Upper lobe of left lung (tissue), 4 donors: ENCODE results near the gene C6orf163.

Experiments
- EP300 ChIP-seq, 4 donors: sonication (generic); formaldehyde crosslinking; IDR thresholded peaks; one replicate each; pipeline ENCODE4 v1.5.1; 2017; ENCODE audit warnings: antibody characterized with exemption in 4 of 4, control low read depth in 2 of 4
- POLR2A ChIP-seq, 4 donors: fragments of 450-650 bp; IDR thresholded peaks; one replicate each; pipeline ENCODE4 v1.5.1; 2016 to 2017; ENCODE audit warnings: antibody characterized with exemption in 4 of 4, mild to moderate bottlenecking in 2 of 4
- POLR2AphosphoS5 ChIP-seq, 2 donors: sonication (generic); formaldehyde crosslinking; IDR thresholded peaks; one replicate each; pipeline ENCODE4 v1.5.1; 2017; ENCODE audit warnings: antibody characterized with exemption in 2 of 2
- TF ChIP-seq, protein P1 (sequence below), 6 experiments: fragments of 450-650 bp in 4 of 6; fragments of 200-600 bp in 2 of 6; sonication (generic) in 2 of 6; IDR thresholded peaks; one replicate each; pipeline ENCODE4 v1.5.1; 2016 to 2019; ENCODE audit warnings: antibody characterized with exemption in 6 of 6

DNA sequence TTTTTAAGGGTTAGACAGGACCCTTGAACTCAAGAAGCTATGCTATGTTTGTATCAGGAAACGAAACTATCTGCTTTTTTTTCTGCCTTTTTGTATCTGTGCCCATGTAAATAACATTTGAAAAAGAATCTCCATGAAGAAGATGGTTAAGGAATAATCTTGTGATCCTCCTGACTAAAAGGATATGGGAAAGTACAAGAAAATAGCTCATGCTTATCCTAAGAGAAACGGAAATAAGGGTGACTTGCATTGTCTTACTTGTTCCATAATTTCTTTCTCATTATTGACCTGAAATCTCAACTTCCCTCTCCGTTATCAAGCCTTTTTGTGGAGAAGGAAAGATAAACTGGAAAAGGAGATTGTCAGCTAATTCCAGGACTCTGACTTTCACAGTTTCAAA, 57.2 kb downstream of the C6orf163 start:
- no peak for TF ChIP-seq POLR2A (IDR thresholded peaks at IDR 0.05)
- TF ChIP-seq, protein P1, sequence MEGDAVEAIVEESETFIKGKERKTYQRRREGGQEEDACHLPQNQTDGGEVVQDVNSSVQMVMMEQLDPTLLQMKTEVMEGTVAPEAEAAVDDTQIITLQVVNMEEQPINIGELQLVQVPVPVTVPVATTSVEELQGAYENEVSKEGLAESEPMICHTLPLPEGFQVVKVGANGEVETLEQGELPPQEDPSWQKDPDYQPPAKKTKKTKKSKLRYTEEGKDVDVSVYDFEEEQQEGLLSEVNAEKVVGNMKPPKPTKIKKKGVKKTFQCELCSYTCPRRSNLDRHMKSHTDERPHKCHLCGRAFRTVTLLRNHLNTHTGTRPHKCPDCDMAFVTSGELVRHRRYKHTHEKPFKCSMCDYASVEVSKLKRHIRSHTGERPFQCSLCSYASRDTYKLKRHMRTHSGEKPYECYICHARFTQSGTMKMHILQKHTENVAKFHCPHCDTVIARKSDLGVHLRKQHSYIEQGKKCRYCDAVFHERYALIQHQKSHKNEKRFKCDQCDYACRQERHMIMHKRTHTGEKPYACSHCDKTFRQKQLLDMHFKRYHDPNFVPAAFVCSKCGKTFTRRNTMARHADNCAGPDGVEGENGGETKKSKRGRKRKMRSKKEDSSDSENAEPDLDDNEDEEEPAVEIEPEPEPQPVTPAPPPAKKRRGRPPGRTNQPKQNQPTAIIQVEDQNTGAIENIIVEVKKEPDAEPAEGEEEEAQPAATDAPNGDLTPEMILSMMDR (IDR thresholded peaks at IDR 0.05), result no peak
- TF ChIP-seq POLR2AphosphoS5 (IDR thresholded peaks at IDR 0.05), result no peak
- TF ChIP-seq EP300 (IDR thresholded peaks at IDR 0.05), result no peak
